HG02870 (cell line): ENCODE results near the gene OR52K1.
A peak's percentile ranks its signal among the peaks of the same experiment; 100 is the strongest.

Experiments
- ATAC-seq: cut with Tn5 transposase; IDR thresholded peaks from one replicate; pipeline ENCODE4 v1.9.1; 2021; ENCODE audit warnings: mild to moderate bottlenecking, moderate library complexity; ENCODE audit not compliant: unreplicated experiment

OR52K1 gene

DNA sequence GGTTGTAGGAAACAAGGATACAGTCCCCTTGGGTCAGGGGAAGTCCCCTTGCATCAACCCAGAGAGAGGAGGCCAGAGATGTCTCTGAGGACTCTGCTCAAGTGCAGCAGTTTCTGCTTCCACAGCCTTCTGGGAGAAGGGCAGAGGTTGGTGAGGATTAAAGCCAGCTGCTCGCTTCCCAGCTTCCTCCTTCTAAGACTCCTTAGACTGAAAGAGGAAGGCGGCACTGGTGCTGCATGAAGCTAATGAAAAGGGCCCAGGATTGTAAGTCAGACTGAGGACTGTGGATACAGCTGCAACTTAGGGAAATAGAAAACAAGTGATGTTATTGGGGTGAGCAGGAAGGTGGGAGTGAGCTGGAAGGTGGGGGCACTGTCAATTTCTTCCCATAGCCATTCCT, at the start of gene OR52K1:
Gene OR52K1 (plus strand): TSS at position 202 of the 400 bp plus-strand sequence. CDS start 6,255 bp downstream, outside the sequence.
- no peak for ATAC-seq

DNA sequence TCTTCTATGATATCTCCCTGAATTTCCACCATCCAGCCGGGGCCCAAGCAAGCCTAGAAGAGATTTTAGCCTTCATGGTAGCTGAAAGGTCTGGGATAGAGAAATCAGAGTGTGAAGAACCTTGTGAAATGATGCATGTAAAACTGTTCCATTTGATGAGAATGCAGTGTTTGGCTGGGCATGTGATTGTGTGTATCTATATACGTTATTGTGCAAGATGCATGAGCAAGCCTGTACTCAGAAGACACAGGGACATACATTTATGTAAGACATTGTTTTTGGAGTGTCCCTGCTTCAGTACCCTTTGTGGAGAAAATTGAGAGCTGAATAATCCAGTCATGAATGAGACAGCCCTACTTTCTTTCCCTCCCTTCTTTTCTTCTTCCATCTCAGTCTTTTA, 48.6 kb upstream of the OR52K1 start:
- ATAC-seq = no peak

DNA sequence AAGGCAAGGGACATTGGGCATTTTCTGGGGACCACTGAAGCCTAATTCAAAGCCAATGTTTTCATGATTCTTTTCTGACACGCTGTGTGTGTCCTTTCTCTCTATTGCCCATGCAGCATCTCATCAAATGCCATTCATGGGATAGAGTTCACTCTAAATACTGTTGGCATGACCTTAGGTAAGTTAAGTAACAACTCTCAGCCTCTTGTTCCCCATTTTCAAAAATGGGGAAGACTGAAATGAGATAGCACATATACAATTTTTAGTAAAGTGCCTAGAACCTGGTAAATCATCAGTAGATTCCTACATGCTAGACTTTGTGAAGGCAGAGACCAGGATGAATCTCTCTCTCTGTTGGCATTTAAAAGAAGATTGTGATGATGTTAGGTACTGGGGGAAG, 46.0 kb upstream of the OR52K1 start:
- no peak for ATAC-seq

DNA sequence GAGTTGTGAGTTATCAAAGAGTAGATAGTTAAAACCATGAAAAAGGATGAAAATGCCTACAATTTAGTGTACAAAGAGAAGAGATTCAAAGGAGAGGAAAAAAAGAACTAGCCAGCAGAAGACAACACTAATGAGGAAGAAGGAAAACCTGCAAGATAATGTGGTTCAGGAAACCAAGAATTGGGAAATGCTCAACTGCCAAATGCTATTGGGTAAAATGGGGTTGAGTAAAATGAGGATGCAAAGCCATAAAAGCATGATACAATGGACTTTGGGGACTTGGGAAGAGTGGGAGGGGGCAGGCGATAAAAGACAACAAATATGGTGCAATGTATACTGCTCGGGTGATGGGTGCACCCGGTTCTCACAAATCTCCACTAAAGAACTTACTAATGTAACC, 40.9 kb upstream of the OR52K1 start:
- ATAC-seq = no peak

DNA sequence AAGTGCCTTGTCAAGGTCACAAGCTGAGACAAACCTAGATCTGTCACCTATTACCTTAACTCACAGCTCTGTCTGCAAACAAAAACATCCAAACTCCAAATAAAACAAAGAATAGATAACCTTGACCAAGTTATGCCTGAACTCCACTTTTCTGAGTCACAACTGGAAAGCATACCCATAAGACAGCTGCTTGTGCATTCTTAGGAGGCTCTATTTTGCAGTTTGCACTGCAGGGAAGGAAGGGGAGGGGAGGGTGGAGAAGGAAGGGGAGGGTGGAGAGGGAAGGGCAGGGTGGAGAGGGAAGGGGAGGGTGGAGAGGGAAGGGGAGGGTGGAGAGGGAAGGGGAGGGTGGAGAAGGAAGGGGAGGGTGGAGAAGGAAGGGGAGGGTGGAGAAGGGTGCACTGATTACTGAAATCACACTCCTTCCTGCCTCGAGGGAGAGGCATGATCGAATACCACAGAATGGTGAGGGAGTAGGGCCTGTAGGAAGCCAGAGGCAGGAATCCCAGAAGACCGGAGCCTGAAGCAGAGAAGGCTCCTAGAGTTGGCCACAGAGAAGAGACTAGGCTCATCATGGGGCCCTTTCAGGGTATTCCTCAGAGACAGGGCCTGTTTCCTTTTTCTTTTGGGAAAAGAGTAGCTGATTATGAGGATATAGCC, 39.1 kb upstream of the OR52K1 start:
- ATAC-seq = no peak

DNA sequence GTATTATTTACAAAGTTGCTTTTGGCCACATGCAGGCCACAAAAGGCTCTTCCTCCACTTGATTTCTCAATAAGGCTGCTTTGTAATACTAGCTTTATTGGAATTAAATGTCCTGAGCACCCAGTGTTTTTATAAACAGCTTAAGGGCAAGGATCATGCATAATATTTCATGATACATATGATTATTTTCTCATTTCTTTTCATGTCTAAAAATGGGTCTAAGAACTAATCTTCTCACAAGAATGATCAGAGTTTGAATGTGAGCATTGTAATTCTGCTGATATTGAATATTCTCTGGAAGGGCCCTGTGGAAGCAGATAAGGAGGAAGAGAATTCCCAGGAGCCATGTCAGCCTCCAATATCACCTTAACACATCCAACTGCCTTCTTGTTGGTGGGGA, 33.5 kb upstream of the OR52K1 start, which contains the start of gene OR52K2:
Gene OR52K2 (plus strand): TSS at position 301 of the 400 bp plus-strand sequence. CDS start 45 bp downstream, at position 346.
- ATAC-seq = no peak

DNA sequence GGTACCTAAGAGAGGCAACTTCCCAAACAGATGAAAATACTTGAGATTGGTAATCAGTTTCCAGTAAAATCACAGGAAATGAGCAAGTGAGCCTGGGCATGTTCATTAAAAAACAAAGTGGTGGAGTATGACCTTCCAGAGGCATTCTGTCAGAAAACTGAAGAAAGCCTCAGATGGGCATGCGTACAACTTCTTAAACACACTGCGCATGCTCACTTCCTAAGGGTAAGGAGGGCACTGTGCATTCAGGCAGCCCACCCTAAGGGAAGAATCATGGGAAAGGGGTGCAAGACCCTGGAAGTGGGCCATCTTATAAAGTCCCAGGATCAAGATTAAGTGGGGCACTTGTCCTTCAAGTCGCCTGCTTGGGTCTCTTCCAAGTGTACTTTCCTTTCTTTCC, 29.3 kb upstream of the OR52K1 start:
- no peak for ATAC-seq

DNA sequence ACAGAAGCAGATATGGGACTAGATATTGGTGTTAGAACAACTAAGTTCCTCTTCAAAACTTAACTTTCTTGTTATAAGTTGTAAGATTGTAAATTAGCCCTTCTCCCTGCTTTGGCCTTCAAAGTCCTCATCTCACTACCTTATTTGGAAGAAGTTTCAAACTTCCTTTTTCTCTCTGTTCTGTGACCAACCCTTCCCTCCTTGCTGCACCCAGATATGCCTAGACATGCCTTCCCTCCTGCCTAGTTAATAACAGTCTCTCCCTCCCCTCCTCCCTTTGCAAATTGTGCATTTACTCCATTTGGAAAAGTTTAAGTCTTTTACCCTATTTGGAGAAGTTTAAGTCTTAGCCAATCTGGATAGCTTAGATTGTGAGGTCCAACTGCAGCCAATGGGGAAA, 28.4 kb upstream of the OR52K1 start:
- no peak for ATAC-seq

DNA sequence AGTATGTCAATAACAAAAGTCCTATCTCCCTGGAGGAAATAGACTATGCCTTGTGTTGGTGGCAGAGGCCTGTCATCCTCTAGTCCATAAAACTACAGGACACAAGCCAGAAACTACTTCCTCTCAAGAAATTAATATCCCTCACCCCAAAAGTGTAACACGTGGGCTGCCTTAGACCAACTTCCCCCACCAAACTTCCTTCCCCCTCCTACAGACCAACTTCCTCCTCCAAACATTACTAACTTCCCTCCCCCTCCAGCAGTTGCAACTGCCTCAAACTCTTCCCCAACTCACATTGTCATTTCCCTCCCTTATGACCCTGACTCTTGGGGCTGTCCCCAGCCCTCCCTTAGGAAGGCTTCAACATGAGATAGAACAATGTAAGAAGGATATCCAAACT, 27.0 kb upstream of the OR52K1 start:
- ATAC-seq = no peak

DNA sequence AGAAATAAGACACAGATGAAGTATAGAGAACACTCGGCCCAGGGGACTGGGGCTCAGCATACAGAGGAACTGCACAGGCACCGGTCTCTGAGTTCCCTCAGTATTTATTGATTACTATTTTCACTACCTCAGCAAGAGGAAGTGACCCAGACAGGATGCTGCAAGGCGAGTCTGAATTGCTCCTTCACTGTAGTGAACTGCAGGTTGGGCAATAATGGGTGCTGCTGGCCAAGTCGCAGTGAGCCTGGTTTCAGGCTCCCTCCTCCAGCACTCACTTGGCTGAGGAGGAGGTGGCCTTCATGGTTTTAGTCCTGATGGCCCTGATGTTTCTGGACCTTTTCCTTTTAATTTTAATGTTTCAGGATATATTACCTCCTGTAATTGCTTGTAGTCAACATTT, 22.9 kb upstream of the OR52K1 start:
- ATAC-seq = peak; percentile 81

DNA sequence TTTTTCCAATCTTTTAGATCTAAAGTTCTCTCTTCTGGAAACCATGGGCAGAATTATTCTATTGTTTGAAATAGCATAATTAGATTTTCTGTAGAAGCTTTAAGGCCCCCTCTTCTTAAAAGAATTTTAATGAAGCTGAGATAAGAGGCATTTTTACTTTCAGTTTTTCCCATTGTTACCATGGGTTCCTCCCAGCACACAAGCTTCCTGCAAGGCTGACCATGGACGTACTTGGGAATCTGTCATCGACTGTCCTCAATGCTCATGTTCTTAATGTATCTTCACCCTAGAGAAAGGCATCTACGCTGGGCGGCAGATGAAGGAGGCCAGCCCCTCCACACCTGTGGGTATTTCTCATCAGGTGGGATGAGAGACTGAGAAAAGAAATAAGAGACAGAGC, 22.3 kb upstream of the OR52K1 start:
- ATAC-seq = no peak

DNA sequence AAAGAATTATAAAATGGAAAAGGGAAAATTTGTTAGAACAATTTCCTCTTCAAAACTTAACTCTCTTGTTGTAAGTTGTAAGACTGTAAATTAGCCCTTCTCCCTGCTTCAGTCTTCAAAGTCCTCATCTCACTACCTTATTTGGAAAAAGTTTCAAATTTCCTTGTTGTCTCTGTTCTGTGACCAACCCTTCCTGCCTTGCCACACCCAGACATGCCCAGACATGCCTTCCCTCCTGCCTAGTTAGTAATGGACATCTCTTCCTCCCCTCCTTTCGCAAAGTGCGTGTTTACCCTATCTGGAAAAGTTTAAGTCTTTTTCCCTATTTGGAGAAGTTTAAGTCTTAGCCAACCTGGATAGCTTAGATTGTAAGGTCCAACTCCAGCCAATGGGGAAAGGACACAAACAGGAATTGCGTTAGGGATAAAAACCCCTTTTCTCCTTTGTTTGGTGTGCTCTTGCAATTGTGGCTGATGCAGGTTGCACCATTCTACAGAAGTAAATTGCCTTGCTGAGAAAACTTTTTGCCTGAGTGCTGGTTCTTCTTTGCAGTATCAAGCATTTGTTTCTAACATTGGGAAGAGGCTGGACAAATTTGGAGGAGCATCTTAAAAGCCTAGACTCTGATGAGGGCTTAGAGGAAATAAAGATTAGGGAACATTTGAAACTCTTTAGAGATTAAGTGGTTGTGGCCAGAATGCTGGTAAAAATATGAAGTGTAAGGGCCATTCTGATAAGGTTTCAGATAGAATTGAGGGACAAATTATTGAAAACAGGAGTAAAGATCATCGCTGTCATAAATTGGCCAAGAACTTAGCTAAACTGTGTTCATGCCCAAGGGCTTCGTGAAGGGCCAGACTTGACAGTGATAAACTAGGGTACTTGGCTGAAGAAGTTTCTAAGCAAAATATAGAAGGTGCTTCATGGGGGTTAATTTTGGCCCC, 18.0 kb upstream of the OR52K1 start:
- no peak for ATAC-seq

DNA sequence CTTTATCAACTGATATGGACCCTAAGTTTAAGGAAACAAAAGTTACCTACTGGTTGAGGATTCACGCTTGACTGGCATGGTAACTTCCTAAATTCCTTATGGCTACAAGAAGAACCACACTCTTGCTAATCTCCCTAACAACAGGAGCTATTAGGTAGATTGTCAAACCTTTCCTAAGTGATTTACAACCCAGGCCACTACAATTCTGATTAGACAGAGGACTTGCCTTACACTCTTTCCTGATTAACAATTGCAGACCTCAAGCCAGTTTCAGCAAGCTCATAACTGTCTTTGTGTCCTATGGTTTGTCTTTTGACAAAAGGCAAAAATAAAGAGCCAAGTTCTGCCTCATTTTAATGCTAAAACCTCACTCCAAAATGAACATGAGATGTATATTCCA, 17.0 kb upstream of the OR52K1 start:
- no peak for ATAC-seq

DNA sequence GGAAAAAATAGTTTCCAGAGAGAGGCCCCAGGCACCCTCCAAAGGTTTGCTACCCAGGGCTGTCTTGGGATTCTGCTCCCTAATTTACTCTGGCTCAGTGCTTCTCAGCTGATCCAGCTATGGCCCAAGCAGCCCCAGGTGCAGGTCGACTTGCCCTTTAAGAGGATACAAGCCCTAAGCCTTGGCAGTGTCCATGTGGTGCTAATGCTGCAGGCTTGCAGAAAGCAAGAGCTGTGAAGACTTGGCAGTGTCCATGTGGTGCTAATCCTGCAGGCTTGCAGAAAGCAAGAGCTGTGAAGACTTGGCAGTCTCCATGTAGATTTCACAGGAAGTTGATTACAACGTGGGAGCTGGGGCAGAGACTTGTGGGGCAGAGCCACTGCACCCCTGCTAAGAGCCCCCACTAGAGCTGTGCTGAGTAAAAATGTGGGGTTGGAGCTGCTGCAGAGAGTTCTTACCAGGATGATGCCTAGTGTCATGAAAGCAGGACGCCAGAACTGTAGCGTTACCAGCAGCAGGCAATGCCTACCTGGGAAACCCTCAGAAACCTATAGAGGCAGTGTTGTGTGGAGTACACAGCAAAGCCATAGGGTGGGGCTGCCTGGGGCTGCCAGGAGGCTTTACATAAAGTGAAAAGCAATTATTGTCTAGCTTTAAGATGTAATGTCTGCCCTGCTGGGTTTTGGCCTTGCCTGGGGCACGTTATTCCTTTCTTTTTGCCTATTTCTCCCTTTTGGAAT, 16.1 kb upstream of the OR52K1 start:
- no peak for ATAC-seq

DNA sequence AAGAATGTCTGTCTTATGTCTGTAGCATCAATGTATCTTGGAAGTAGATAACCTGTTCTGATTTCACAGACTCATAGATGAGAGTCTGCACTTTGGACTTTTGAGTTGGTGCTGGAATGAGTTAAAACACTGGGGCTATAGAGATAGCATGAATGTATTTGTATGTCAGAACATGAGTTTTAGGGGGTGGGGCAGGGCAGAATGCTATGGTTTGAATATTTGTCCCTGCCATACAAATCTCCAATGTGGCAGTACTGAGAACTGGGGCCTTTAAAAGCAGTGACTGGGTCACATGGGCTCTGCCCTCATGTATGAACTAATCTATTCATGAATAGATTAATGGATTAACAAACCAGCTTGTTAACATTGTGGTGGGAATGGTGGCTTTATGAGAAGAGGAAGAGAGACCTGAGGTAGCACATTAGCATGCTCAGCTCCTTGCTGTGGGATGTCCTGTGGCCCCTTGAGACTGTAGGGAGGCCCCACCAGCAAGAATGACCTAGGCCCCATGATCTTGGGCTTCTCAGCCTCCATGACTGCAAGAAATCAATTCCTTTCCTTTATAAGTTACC, 15.5 kb upstream of the OR52K1 start:
- ATAC-seq = no peak

DNA sequence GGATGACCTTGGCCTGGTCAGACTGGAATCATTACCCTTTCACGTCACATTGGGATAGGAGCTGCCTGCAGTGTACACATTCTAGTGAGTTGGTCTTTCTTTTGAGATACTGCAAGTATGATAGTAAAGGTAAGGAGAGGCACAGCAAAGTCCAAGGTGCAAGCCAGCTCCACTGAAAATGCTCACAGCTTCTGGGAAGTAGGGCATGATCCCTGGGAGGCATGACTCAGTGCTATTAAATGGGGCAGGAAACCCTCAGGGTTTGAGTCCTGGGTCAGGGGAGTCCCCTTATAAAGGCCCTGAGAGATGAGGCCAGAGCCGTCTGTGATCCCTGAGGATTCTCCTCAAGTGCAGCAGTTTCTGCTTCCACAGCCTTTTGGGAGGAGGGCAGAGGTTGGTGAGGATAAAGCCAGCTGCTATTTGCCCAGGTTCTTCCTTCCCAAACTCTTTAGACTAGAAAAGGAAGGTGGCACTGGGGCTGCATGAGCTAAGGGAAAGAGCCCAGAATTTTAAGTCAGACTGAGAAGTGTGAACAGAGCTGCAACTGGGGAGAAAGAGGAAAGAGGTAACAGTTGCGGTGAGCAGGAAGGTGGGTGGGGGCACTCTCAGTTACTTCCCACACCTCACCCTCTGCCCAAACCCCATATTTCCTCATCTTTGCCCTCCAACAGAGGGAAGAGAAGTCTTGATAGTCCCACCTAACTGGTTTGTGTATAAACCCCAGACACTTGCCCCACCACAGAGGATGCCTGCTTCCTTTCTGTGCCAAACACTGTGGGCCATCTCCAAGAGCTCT, 14.4 kb upstream of the OR52K1 start:
- no peak for ATAC-seq

DNA sequence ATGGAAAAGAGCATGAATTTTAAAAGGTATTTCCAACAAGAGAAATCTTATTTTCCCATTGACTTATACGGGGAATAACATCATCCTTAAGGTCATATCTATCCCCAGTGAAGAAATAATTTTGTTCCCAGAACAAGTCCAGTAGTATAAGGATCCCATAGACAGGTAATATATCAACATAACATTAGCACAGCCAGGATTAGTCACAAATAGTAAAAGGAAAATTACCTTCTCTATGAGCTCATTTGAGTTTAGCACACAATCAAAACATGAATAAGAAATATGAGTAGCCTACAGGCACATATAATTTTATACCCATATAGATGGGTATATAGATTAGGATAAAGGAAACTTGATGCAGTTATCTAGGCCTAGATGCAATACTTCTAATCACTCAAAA, 2.8 kb upstream of the OR52K1 start:
- ATAC-seq = no peak

DNA sequence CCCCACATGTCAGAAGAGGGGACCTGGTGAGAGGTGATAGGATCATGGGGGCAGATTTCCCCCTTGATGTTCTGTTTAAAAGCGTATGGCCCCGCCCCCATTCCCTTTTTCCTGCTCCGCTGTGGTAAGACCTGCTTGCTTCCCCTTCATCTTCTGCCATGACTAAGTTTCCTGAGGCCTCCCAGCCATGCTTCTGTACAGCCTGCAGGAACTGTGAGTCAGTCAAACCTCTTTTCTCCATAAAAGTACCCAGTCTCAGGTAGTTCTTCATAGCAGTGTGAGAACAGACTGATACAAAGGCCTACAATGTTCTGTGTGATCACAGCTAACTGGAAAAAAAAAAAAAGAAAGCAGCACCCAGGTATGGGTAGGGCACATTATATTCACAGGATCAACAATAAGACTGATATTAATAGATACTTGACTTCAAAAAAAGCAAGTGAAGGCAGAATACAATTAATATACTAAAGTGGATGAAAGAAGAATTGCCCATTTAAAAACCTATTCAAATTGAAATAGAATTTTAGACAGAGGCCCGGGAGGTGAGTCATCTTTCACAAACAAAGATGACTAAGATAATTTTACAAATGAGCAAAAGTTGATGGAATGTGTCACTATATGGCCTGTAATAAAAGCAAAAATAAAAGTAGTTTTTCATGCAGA, 1.7 kb upstream of the OR52K1 start:
- ATAC-seq = no peak

DNA sequence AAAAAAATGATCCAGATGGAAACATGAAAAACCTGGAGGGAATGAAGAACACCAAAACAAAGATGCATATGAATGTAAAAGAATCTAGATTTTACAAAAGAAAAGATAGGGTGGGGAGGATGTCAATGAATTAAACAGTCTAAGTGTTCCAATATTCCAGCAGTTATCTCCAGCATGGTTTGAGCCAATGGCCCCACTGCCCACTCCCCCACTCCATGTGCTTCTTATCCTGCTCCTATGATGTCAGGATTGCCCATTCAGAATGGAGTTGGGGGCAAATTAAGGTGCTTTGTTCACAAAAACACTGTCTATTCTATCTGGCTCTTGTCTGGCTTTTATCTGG, 1.2 kb upstream of the OR52K1 start:
- no peak for ATAC-seq

DNA sequence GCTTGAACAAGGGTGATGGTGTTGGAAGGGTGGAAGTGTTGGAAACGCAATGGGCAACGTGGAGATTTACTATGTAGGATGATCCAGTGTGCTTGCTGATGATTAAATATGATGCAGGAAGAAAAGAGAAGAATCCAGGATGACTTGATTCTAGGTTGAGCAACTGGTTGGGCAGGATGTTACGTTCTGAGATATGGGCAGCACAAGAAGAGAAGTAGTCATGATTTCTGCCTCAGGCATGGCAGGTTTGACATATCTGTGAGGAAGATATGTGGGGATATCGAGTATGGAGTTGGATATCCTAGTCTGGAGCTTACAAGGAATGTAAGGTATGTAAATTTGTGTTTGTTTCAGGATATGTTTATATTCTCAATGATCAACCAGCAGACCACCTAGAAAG, 1.9 kb downstream of the OR52K1 start:
- ATAC-seq = no peak
